Ectodermal cell (in vitro differentiated cells): ENCODE data around the gene AP4S1.
"Not testable (repeated sequence)": the region's sequence is repeated elsewhere in the genome, so short reads cannot be mapped to it uniquely, and the experiment has no call there.

ENCODE experiments used
- H3K27ac ChIP-seq: 2 replicates; pipeline ENCODE4 v1.7.0; 2013; ENCODE audit warnings: mild to moderate bottlenecking, low read depth, low read length; ENCODE audit not compliant: insufficient read depth, poor library complexity, severe bottlenecking
- H3K27me3 ChIP-seq: 2 replicates; pipeline ENCODE4 v1.7.0; 2013; ENCODE audit warnings: mild to moderate bottlenecking, low read length; ENCODE audit not compliant: insufficient read depth, control insufficient read depth, poor library complexity, severe bottlenecking
- H3K36me3 ChIP-seq: one replicate; pipeline ENCODE4 v1.7.0; 2013; ENCODE audit warnings: low read length; ENCODE audit not compliant: control insufficient read depth, insufficient read depth
- H3K4me1 ChIP-seq: one replicate; pipeline ENCODE4 v1.7.0; 2013; ENCODE audit warnings: low read length; ENCODE audit not compliant: control insufficient read depth, insufficient read depth
- H3K4me3 ChIP-seq: 2 replicates; pipeline ENCODE4 v1.7.0; 2013; ENCODE audit warnings: low read depth, low read length, control low read depth; ENCODE audit not compliant: insufficient read depth
- H3K9me3 ChIP-seq: 2 replicates; pipeline ENCODE4 v1.7.0; 2013; ENCODE audit warnings: mild to moderate bottlenecking, low read length, moderate library complexity; ENCODE audit not compliant: control insufficient read depth
- WGBS, 2 experiments: methylation state at CpG; one replicate each; pipeline ENCODE4 v1.1.7; 2013; ENCODE audit warnings: missing lambda C conversion rate in 2 of 2; 5-methylcytosine and 5-hydroxymethylcytosine counted together

The AP4S1 gene

DNA sequence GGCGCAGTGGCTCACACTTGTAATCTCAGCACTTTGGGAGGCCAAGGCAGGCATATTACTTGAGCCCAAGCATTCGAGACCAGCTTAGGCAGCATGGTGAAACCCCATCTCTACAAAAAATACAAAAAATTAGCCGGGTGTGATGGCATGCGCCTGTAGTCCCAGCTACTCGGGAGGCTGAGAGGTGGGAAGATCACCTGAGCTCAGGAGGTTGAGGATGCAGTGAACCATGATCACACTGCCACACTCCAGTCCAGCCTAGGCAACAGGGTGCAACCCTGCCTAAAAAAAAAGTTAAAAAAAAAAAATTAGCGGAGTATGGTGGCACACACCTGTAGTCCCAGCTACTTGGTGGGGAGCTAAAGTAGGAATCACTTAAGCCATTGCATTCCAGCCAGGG is 21.4 kb upstream of the AP4S1 start:
- not testable (repeated sequence) for H3K27me3 ChIP-seq, H3K36me3 ChIP-seq, H3K4me3 ChIP-seq, H3K4me1 ChIP-seq, H3K27ac ChIP-seq, H3K9me3 ChIP-seq
- 94 to 95% methylated on average over 6 of the region's 6 CpGs for WGBS, 2 experiments

DNA sequence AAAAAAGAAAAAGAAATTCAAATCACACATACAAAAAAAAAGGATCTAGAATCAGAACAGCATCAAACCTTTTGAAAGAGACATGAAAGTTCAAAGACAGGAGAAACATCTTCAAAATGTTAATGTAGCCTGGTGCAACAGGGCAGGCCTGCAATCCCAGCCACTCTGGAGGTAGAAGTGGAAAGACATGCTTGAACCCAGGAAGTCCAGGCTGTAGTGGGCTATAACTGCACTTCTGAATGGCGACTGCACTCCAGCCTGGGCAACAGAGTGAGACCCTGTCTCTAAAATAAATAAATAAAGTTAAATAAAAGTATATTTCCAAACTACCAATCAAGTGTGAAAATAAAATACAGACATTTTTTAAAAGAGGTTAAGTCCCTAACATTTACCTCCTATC is 18.7 kb upstream of the AP4S1 start:
- Histone ChIP-seq H3K27ac (no peak overlapping the region), H3K4me3 (no peak overlapping the region), H3K4me1 (no peaks in the 10 kb centered on the region), H3K9me3 (no peaks in the 10 kb centered on the region), H3K36me3 (no peaks in the 10 kb centered on the region), H3K27me3 (no peaks in the 10 kb centered on the region)
- WGBS, 2 experiments: 85% methylated on average over 1 of the region's 1 CpG; no CpG with 5 or more reads in 1 of the 2 experiments

DNA sequence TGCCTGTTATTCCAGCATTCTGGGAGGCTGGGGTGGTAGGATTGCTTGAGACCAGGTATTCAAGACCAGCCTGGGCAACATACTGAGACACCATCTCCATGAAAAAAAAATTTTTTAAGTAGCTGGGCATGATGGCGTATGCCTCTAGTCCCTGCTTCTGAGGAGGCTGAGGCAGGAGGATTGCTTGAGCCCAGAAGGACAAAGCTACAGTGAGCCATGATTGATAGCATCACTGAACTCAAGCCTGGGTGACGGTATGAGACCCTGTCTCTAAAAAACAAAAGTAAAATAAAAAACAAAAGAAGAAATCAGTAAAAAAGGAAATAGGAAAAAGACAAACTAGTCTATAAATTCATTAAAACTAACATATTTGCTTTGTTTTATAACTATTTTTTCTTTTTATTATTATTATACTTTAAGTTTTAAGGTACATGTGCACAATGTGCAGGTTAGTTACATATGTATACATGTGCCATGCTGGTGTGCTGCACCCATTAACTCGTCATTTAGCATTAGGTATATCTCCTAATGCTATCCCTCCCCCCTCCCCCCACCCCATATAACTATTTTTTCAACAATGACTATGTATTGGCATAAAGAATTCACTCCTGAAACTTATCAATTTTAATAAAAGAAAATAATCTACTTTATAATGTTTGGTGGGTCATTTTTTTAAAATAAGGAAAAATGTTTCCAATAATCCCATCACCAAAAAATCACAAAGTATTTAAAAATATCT is 15.4 kb upstream of the AP4S1 start:
- Histone ChIP-seq H3K9me3 (no peaks in the 10 kb centered on the region), H3K27me3 (no peaks in the 10 kb centered on the region), H3K36me3 (no peaks in the 10 kb centered on the region), H3K27ac (no peak overlapping the region), H3K4me3 (no peak overlapping the region), H3K4me1 (no peaks in the 10 kb centered on the region)
- WGBS, 2 experiments: 91 to 98% methylated on average over 1 of the region's 3 CpGs

DNA sequence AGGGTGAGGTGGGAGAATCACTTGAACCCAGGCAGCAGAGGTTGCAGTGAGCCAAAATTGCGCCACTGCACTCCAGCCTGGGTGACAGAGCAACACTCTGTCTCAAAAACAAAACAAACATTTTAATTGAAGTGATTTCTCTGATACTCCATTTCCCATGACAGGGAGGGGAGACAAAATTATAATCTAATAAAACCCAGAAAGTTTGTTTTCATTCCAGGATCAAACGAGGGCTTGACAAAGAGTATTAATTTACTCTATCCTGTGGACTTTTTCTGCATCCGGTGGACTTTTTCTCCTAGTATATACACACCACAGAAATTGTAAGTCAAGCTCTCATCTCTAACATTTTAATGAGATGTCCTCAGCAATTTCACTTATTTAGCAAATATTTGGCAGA is 14.5 kb upstream of the AP4S1 start:
- no peak overlapping the region for H3K4me3 ChIP-seq
- no peaks in the 10 kb centered on the region for H3K9me3 ChIP-seq
- 90 to 92% methylated on average over 3 of the region's 3 CpGs for WGBS, 2 experiments
- no peaks in the 10 kb centered on the region for H3K27me3 ChIP-seq
- no peak overlapping the region for H3K27ac ChIP-seq
- H3K36me3 ChIP-seq: no peaks in the 10 kb centered on the region
- no peaks in the 10 kb centered on the region for H3K4me1 ChIP-seq

DNA sequence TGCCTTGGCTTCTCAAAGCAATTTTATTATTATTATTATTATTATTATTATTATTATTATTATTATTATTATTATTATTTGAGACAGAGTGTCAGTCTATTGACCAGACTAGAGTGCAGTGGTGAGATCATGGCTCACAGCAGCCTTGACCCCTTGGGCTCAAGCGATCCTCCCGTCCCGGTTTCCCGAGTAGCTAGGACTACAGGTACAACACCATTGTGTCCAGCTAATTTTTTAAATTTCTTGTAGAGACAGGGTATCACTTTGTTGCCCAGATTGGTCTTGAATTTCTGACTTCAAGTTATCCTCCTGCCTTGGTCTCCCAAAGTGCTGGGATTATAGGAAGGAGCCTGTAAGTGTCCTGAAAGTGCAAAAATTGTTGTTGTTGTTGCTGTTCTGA is 11.6 kb upstream of the AP4S1 start:
- no peaks in the 10 kb centered on the region for H3K27me3 ChIP-seq
- no peak overlapping the region for H3K4me3 ChIP-seq
- WGBS, 2 experiments: 94 to 95% methylated on average over 4 of the region's 4 CpGs
- no peak overlapping the region for H3K27ac ChIP-seq
- H3K36me3 ChIP-seq: no peaks in the 10 kb centered on the region
- no peaks in the 10 kb centered on the region for H3K9me3 ChIP-seq
- no peaks in the 10 kb centered on the region for H3K4me1 ChIP-seq

DNA sequence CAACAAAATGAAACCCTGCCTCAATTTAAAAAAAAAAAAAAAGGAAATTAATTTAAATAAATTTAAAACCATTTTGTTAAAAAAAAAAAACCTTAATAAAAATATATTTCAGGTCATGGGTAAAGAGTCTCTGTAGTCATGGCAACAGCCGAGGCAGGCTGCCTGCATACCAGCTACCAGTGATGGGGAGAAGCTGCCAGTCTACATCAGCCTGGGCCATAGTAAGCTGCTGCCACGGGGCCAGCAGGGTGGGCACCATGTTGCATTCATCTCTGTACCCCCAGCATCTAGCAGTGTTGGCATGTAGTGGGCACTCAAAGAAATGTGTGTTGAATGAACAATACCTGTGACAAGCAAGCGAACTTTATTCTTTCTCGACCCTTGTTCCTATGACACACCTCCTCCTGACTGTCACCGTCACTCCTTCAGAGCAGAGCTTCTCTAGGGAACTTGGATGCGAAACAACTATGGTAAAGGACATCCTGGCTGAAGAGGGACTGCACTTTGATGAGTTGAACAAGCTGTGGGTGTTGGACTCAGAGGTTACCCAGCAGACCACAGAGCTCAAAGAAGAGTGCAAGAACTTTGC is 7.3 kb upstream of the AP4S1 start:
- no peaks in the 10 kb centered on the region for H3K4me1 ChIP-seq
- H3K9me3 ChIP-seq: no peaks in the 10 kb centered on the region
- H3K4me3 ChIP-seq: no peak overlapping the region
- H3K27ac ChIP-seq: no peak overlapping the region
- H3K36me3 ChIP-seq: peaks cover 3% of the 10 kb centered on the region
- no peaks in the 10 kb centered on the region for H3K27me3 ChIP-seq
- 95 to 98% methylated on average over 6 of the region's 6 CpGs for WGBS, 2 experiments

DNA sequence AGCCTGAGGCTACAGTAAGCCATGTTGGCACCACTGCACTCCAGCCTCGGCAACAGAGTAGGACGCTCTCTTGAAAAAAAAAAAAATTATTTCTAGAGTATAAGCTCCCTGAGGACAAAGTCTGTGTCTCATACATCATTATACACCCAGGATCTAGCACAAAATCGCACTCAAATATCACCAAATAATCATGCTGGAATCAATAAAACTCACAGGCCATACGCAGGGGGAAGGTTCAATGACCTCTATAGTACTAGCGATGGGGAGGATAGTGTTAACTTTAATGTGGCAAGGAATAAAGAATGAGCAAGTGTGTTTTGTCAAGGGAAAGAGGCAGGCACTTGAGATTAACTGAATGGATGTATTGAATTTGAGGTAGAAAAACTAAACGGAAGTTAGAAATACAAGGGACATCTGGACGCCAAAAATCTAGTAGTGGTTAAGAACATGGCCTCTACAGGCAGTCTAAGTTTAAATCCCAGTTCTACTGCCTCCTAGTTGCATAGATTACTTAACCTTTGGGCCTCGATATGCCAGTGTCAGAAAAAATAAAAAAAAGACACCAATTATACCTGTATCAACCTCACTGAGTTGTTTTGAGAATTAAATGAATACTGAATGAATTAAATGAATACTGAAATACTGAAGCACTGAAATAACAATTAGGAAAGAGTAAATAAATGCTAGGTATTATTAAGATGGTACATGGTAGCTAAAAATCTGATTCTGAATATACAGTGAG is 4.4 kb upstream of the AP4S1 start:
- peaks cover 3% of the 10 kb centered on the region for H3K36me3 ChIP-seq
- no peaks in the 10 kb centered on the region for H3K9me3 ChIP-seq
- WGBS, 2 experiments: 93 to 99% methylated on average over 7 of the region's 8 CpGs
- no peak overlapping the region for H3K27ac ChIP-seq
- H3K4me1 ChIP-seq: peaks cover 6% of the 10 kb centered on the region
- no peaks in the 10 kb centered on the region for H3K27me3 ChIP-seq
- no peak overlapping the region for H3K4me3 ChIP-seq

DNA sequence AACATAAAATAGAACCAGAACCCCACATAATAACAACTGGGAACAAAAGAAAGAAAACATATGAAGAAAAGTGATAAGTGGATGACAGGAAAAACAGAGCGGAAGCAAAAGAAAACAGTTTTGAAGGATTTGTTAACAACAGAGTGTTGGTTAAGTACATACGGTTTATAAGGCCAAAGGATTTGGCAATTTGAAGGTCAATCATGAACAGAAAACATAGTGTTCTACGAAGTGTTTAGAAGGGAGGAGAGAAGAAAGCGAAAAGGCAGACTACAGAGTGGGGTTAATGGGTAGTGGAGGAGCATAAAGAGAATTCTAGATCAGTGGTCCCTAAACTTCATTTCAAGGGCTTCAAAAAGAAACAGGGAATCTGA is 3.9 kb upstream of the AP4S1 start:
- Histone ChIP-seq H3K4me1 (peaks cover 6% of the 10 kb centered on the region), H3K9me3 (no peaks in the 10 kb centered on the region), H3K27ac (no peak overlapping the region), H3K36me3 (peaks cover 3% of the 10 kb centered on the region), H3K27me3 (no peaks in the 10 kb centered on the region), H3K4me3 (no peak overlapping the region)
- WGBS, 2 experiments: 95 to 97% methylated on average over 4 of the region's 4 CpGs

DNA sequence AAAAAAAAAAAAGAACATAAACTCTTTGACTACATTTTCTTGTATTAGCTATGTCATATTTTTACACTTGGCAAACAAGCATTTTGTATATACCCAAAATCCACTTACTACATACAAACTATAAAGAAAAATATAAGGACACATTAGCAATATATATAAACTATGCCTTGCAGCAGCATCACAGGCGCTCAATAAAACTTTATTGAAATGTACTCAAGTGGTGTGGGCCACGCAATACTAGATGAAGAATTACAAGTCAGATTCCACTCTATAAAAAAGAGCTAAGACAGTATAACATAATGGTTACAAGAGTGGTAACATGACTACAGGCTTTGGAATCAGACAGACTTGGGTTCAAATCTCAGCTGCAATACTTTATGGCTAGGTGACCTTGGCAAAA is 3.1 kb upstream of the AP4S1 start:
- no peak overlapping the region for H3K4me3 ChIP-seq
- no peaks in the 10 kb centered on the region for H3K9me3 ChIP-seq
- H3K27ac ChIP-seq: no peak overlapping the region
- 44% methylated on average over 2 of the region's 2 CpGs; no CpG with 5 or more reads in 1 of the 2 experiments for WGBS, 2 experiments
- H3K4me1 ChIP-seq: peaks cover 6% of the 10 kb centered on the region
- H3K36me3 ChIP-seq: peaks cover 3% of the 10 kb centered on the region
- no peaks in the 10 kb centered on the region for H3K27me3 ChIP-seq

DNA sequence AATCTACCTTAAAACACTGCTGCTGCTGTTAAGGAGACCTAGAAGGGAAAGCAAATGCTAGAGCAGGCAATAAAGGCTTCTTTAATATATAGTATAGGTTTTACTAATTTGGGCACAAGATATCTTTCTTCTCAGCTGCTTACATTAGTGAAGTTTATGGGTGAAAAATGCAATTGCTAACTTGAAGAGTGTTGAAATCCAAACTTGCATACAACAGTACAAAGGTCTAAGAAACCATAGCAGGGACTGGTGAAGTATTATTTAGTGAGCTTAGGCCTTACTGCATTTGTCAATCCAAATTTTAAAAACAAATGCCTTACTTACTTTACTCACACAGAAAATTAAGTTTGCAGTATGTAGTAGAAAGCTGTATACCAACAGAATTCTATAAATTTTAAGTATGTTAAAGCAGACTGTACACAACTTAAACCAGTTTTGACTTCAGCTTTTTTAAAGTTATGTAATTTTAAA is 1.4 kb upstream of the AP4S1 start:
- H3K4me3 ChIP-seq: peak overlapping the region; percentile 97
- no peak overlapping the region for H3K27ac ChIP-seq
- H3K9me3 ChIP-seq: no peaks in the 10 kb centered on the region

More for the DNA sequence above, 1.4 kb upstream of the AP4S1 start:
- Histone ChIP-seq H3K27me3 (no peaks in the 10 kb centered on the region), H3K4me1 (peaks cover 6% of the 10 kb centered on the region), H3K36me3 (peaks cover 3% of the 10 kb centered on the region)
